AG04449 (cell line): Measurements from ENCODE around the gene BCAS1.

Source experiments
- CTCF ChIA-PET: fragments of 350-600 bp; formaldehyde crosslinking; extraction: SDS; loops from one replicate; lab custom pipeline; 2021; ENCODE audit warnings: antibody characterized with exemption; lab: Yijun Ruan, JAX
- POLR2A ChIA-PET: fragments of 400-600, 350-600 bp; formaldehyde crosslinking; extraction: SDS; loops from one replicate; lab custom pipeline; 2020; ENCODE audit warnings: antibody characterized with exemption, inconsistent platforms; lab: Yijun Ruan, JAX
- DNase-seq: peaks from one replicate; pipeline ENCODE4 v3.0.0-alpha.2; 2010; ENCODE audit warnings: low read depth, low spot score
- H3K4me3 ChIP-seq: 2 replicates; pipeline ENCODE4 v1.5.1; 2011; ENCODE audit warnings: low read depth, mild to moderate bottlenecking, control low read depth, low read length
- TF ChIP-seq, protein P1 (sequence below): IDR thresholded peaks from one replicate; pipeline ENCODE4 v1.5.1; 2011; ENCODE audit warnings: mild to moderate bottlenecking, moderate library complexity, low read length, control low read depth, inconsistent platforms; ENCODE audit not compliant: insufficient read depth; ENCODE audit errors: missing control alignments

The BCAS1 gene

DNA sequence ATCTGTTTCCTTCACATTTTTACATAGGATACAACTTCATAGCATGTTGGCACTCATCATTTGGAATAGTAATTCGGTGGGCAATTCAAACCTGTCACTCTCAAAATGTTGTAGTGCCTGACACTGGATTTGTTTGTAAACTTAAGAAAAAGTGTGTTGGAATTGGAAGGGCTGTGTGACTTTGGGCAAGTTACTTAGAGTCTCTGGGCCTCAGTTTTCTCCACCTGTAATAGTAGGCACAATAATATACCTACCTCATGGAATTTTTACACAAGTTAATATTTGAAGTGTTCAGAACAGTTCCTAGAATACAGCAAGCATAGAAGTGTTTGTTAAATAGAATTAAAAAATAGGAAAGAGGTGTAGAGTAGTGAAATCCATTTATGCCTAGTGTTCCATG is 15.0 kb upstream of the BCAS1 start:
- TF ChIP-seq, protein P1, sequence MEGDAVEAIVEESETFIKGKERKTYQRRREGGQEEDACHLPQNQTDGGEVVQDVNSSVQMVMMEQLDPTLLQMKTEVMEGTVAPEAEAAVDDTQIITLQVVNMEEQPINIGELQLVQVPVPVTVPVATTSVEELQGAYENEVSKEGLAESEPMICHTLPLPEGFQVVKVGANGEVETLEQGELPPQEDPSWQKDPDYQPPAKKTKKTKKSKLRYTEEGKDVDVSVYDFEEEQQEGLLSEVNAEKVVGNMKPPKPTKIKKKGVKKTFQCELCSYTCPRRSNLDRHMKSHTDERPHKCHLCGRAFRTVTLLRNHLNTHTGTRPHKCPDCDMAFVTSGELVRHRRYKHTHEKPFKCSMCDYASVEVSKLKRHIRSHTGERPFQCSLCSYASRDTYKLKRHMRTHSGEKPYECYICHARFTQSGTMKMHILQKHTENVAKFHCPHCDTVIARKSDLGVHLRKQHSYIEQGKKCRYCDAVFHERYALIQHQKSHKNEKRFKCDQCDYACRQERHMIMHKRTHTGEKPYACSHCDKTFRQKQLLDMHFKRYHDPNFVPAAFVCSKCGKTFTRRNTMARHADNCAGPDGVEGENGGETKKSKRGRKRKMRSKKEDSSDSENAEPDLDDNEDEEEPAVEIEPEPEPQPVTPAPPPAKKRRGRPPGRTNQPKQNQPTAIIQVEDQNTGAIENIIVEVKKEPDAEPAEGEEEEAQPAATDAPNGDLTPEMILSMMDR, result no peak
- no peak for DNase-seq
- no peak overlapping the region for H3K4me3 ChIP-seq
- CTCF ChIA-PET, result interaction anchor here (0.9 to 1.3 kb wide), 2 partner anchors 11 to 18 kb away, joined by 5 to 6 read pairs; no protein-coding TSS in a partner anchor
- POLR2A ChIA-PET, result no interaction called here

DNA sequence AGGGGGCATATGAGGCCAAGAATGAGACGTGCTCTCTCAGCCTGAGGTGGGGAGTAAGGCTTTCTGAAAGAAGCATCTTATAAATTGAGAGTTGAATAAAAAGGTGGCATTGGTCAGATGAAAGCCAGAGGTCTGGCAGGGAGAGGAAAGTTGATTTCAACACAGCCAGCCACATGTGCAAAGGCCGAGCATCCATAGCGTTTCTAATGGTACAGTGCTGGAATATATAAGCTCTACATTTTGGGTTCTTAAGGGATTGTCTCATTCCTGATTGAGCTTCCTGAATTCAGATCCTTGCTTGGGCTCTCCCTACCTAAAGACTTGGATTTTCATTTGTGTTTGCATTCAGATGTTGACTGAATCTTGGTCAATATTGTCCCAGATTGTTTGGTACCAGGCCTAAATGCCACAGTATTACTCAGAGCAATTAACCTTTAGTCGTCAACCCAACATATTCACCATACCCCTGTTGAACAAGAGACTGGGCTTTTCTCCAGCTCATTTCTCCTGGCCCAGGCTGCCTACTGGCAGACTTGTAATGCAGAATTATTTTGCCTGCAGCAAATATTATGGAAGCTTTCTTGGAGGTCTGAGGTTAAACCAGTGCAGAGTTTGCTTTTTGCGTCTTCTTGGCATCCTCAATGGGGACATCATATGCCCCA is 14.5 kb upstream of the BCAS1 start:
- POLR2A ChIA-PET, result no interaction called here
- DNase-seq, result no peak
- CTCF ChIA-PET, result interaction anchor here (0.9 to 3.5 kb wide), 3 partner anchors 12 to 115 kb away, joined by 5 to 15 read pairs (median 6); no protein-coding TSS in a partner anchor

DNA sequence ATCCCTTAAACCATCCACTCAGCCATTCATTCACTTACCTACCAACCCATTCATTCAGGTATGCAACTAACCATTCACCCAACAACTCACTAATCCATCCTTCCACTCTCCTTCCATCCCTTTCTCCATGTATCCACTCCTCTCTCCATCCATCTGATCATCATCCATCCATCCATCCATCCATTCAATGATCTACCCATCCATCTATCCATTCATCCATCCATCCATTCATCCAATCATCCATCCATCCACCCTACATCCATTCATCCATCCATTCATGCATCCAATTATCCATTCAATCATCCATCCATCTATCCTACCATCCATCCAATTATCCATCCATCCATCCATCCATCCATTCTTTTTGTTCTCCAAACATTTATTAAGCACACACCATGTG is 13.8 kb upstream of the BCAS1 start:
- no peak for DNase-seq
- H3K4me3 ChIP-seq, result no peak overlapping the region
- TF ChIP-seq, protein P1, result no peak
- CTCF ChIA-PET, result interaction anchor here (0.9 to 3.5 kb wide), 3 partner anchors 13 to 115 kb away, joined by 5 to 15 read pairs (median 6); no protein-coding TSS in a partner anchor
- POLR2A ChIA-PET, result no interaction called here

More for the DNA sequence above, 14.5 kb upstream of the BCAS1 start:
- H3K4me3 ChIP-seq, result no peak overlapping the region
- TF ChIP-seq, protein P1, result no peak

DNA sequence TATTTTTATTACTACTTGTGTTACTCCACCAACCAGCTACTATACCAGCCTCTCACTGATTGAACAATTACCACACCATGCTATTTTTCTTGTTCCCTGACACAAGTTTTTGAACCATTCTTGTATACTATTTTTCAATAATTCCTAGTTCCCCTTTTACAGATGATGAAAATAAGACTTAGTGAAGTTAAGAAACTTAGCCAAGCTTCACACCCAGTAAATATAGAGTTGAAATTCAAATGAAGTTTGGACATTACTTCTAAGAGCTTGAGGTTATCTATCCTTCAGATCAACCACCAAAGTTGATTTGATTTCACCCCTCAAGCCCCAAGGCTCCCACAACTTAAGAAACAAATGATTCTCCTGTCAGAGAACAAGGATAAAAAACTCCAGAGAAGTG is 13.1 kb upstream of the BCAS1 start:
- POLR2A ChIA-PET, result no interaction called here
- CTCF ChIA-PET, result interaction anchor here (1.0 to 3.5 kb wide), 5 partner anchors 13 to 564 kb away, joined by 3 to 15 read pairs (median 4); no protein-coding TSS in a partner anchor

DNA sequence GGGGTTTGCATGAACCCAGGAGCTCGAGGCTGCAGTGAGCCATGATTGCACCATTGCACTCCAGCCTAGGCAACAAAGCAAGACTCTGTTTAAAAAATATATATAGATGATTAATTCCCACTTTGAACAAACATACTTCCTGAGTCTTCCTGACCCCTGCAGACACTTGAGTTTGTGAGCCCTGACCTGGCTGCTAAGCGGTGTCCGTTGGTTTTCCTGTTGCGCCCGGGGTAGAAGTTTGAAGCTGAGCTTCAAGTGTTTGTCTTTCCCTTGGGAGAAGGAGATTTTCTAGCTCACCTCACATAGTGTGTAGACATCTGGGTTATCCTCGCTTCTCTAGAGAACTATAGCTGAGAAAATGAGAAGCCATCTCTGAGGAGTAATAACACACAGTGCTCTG is 11.7 kb upstream of the BCAS1 start:
- ChIA-PET CTCF (interaction anchor here (0.6 to 3.5 kb wide), 4 partner anchors 14 to 117 kb away, joined by 3 to 15 read pairs (median 4); no protein-coding TSS in a partner anchor), POLR2A (no interaction called here)
- no peak for DNase-seq
- H3K4me3 ChIP-seq, result no peak overlapping the region
- TF ChIP-seq, protein P1, result no peak

More for the DNA sequence above, 13.1 kb upstream of the BCAS1 start:
- TF ChIP-seq, protein P1, result no peak
- no peak overlapping the region for H3K4me3 ChIP-seq
- no peak for DNase-seq

DNA sequence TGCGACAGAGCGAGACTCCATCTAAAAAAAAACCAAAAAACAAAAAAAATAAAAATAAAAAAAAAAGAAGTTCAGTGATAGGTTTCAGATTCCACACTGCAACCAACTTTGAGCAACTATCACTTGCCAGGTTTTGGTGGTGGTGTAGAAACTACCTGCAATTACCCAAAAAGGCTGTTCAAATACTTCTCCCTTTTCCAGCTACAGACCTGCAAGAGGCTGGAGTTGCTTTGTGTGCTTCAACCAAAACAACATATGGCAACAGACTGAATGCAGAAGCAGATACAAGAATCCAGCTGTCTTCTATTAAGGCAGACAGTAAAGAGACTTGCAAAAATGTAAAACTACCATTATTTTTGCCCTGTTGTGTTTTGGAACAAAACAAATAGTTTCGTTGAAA is 9.3 kb upstream of the BCAS1 start:
- POLR2A ChIA-PET, result no interaction called here

More for the DNA sequence above, 9.3 kb upstream of the BCAS1 start:
- DNase-seq, result no peak
- H3K4me3 ChIP-seq, result no peak overlapping the region
- CTCF ChIA-PET, result interaction anchor here (1.4 to 1.5 kb wide), 3 partner anchors 12 to 126 kb away, joined by 4 to 5 read pairs (median 5); no protein-coding TSS in a partner anchor
- TF ChIP-seq, protein P1, result no peak
